Measurements from ENCODE around the gene C4BPB. TPM values are rescaled to one million over a fixed set of nuclear protein-coding genes. Genes with fewer than 3 reads are reported as not detected.

The C4BPB gene
- total and polyA plus RNA-seq, 2 of the 13 experiments (the other 11 are each of a cell fraction or from before 2014, with no cell fraction given) = 155 to 266 TPM

DNA sequence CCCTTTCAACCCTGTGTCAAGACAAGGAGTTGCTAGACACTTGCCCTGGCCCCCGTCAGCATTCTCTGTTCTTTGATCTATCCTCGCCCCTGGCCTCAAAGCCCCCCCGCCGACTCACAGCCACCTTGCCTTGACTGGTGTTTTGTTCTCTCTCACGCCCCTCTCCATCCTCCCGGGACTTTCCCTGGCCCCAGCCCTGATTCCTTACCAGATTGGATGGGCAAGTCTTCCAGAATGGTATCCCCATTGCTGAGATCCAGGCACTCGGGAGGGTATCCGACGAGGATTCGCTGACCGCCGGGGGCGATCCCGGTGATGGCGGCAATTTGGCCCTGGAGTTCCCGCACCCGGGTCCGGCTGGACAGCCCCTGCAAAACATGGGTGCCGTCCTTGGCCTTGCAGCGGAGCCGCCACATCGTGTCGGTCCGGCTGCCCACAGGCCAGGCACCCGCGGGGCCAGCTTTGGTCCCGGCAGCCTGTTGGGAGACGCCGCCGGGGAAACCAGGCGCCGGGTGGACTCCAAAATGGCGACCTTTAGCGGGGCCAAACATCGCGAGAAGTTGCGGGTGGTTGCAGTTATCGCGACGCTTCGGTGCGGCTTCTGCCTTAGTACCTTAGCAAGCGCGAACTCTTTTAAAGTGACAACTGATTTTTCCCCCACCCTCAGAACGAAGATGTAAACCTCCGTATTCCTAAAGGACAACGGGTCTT, 38.0 kb upstream of the C4BPB start (continued):
- peak; percentile 75; the same call in 1 of the 2 replicates for TF ChIP-seq ARID4A (CRISPR knock-in tag; IDR thresholded peaks at IDR 0.05; ENCODE audit: borderline replicate concordance)
- TF ChIP-seq ZNF275 (CRISPR knock-in tag; IDR thresholded peaks at IDR 0.05; ENCODE audit: borderline replicate concordance) = no peak; the same call in 1 of the 2 replicates
- TF ChIP-seq BRD4 (CRISPR knock-in tag; IDR thresholded peaks at IDR 0.05) = peak; percentile 67; the same call in 1 of the 2 replicates
- TF ChIP-seq, protein P1, sequence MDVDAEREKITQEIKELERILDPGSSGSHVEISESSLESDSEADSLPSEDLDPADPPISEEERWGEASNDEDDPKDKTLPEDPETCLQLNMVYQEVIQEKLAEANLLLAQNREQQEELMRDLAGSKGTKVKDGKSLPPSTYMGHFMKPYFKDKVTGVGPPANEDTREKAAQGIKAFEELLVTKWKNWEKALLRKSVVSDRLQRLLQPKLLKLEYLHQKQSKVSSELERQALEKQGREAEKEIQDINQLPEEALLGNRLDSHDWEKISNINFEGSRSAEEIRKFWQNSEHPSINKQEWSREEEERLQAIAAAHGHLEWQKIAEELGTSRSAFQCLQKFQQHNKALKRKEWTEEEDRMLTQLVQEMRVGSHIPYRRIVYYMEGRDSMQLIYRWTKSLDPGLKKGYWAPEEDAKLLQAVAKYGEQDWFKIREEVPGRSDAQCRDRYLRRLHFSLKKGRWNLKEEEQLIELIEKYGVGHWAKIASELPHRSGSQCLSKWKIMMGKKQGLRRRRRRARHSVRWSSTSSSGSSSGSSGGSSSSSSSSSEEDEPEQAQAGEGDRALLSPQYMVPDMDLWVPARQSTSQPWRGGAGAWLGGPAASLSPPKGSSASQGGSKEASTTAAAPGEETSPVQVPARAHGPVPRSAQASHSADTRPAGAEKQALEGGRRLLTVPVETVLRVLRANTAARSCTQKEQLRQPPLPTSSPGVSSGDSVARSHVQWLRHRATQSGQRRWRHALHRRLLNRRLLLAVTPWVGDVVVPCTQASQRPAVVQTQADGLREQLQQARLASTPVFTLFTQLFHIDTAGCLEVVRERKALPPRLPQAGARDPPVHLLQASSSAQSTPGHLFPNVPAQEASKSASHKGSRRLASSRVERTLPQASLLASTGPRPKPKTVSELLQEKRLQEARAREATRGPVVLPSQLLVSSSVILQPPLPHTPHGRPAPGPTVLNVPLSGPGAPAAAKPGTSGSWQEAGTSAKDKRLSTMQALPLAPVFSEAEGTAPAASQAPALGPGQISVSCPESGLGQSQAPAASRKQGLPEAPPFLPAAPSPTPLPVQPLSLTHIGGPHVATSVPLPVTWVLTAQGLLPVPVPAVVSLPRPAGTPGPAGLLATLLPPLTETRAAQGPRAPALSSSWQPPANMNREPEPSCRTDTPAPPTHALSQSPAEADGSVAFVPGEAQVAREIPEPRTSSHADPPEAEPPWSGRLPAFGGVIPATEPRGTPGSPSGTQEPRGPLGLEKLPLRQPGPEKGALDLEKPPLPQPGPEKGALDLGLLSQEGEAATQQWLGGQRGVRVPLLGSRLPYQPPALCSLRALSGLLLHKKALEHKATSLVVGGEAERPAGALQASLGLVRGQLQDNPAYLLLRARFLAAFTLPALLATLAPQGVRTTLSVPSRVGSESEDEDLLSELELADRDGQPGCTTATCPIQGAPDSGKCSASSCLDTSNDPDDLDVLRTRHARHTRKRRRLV (CRISPR knock-in tag; IDR thresholded peaks at IDR 0.05) = no peak
- peak; percentile 53; the same call in 1 of the 2 replicates for TF ChIP-seq ZNF768 (CRISPR knock-in tag; IDR thresholded peaks at IDR 0.05)
- no peak for TF ChIP-seq ZNF780A (CRISPR knock-in tag; IDR thresholded peaks at IDR 0.05)
- no peak for TF ChIP-seq ZNF484 (CRISPR knock-in tag; IDR thresholded peaks at IDR 0.05; ENCODE audit: borderline replicate concordance, low read depth)
- no peak for TF ChIP-seq GATA4 (IDR thresholded peaks at IDR 0.05; ENCODE audit: borderline replicate concordance, low read depth)
- TF ChIP-seq NFIB (CRISPR knock-in tag; IDR thresholded peaks at IDR 0.05; ENCODE audit: borderline replicate concordance) = no peak
- no peak for TF ChIP-seq TOE1 (CRISPR knock-in tag; IDR thresholded peaks at IDR 0.05)
- TF ChIP-seq ZNF772 (CRISPR knock-in tag; IDR thresholded peaks at IDR 0.05) = no peak
- no peak; the same call in 1 of the 2 replicates for TF ChIP-seq TGIF2 (CRISPR knock-in tag; IDR thresholded peaks at IDR 0.05)
- peak; percentile 78 for TF ChIP-seq GATAD1 (CRISPR knock-in tag; IDR thresholded peaks at IDR 0.05)
- no peak for TF ChIP-seq BRCA1 (CRISPR knock-in tag; IDR thresholded peaks at IDR 0.05)
- TF ChIP-seq ZFP91 (CRISPR knock-in tag; IDR thresholded peaks at IDR 0.05; ENCODE audit: borderline replicate concordance) = peak; percentile 99
- TF ChIP-seq NFYB (CRISPR knock-in tag; IDR thresholded peaks at IDR 0.05) = no peak
